Fibroblast of skin of right quadriceps (primary cell): Measurements from ENCODE around the gene TMEM109.
A peak's percentile ranks its signal among the peaks of the same experiment; 100 is the strongest.

Source experiments
- DNase-seq: peaks from one replicate; pipeline ENCODE4 v3.0.0-alpha.2; 2013

TMEM109 gene

DNA sequence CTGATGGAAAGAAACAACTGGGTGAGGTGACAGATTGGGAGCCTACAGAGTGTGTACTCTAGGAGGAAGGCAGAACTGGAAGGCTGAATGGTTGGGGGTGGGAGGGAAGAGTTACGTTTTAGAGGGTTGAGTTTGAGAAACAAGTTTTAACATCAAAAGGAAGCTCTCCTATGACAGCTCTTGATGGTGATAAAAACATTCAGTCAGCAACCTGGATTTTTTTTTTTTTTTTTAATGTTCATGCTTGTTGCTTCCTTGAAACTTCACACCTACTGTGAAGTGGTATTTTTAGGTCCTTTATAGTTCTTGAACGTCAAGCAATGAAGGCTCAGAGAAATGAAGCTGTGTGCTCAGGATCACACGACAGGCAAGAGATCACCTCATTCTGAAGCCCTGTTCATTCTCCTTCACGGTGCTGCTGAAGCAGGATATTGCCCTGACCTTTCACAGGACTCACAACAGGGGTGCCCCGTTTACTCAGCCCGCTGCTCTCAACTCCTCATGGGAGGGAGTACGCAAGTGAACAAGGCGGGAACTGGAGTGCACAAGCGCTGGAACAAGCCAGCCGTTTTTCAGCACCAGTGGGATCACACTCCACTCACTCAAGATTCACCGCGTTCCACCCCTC lies 1.6 kb upstream of the TMEM109 start:
- no peak for DNase-seq

DNA sequence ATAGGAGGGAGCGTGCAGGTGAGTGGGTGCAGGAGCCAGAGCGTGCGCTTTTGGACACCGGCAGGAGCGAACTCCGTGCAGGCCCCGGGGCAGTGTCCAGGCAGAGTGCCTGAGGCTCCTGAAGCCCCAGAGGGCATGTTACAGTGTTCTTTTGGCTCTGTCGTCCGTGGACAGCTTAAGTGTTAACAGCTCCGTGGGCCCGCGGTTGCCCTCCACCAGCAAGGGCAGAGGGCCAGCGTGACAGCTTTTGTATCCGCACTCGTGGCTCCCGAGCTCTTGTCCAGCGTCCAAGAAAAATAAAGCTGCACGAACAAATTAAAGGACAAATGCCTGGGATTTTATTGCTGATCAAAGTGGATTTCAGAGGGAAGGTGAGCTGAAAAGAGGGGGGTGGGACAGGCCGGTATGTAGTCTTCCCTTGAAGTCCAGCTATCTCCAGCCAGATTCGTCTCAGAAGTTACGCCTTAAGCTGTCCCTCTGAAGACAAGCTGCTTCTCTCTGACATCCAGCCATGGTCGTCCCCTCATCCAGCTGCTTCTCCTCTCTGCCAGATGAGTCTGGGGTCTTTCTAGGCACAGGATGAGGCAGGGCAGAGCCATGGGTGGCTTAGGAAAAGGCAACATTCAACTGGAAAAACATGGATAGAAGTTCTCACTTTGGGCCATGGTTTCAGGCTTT lies 968 bp upstream of the TMEM109 start:
- no peak for DNase-seq

DNA sequence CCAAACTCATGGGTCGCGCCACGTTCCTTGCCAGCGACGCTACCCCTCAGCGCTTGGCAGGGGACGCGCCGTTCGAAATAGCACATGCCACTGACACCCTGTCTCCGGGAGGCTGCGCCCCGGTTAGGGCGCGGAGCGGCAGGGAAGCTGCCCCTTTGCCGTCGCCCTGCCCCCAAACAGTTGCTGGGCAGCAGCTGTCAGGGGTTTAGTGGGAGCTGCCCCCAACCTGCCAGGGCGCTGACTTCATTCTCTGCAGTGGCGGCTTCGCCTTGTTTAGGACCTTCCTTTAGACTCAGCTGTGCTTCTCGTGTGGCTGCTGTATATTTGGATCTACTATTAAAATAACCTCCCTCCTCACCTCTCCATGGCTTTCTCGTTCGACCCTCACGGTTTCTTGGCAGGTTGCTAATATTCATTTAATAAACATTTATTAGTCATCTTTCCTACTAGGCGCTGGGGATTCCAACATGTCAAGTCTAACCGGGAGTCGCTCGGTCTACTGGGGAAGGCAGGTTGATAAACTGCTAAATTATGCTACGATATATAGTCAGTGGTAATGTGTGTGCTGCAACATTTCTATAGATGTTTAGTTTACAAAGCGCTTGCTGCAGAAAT lies 782 bp downstream of the TMEM109 start:
- DNase-seq: peak; percentile 19

DNA sequence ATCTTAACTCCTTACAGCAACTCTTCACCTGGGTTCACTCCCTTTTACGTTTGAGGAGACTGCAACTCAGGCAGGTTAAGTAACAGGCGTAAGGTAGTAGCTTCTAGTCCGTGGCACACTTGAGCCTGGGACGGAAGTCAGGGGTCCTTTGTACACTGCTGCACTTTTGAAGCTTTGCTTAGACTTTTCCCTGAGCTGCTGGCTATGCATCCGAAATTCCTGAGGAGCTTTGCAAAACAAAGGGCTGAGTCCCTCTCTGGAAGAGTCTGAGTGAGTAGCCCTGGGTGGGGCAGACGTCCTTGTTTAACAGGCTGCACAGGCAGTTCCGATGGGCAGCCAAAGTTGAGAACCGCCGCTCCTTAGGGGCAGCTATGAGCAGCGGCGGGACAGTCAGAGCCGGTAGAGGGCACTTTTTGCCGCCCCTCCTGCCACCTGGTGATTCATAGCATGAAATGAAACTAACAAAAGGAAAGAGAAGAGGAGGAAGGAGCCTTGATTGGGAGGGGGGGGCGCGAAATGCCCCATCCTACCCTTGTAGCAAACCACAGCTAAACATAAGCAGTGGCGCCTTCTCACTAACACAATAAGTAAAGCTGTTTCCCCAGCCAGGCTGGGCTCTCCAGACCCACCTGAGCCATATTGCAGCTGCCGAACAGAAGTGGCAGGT lies 1.4 kb downstream of the TMEM109 start:
- peak; percentile 47 for DNase-seq

DNA sequence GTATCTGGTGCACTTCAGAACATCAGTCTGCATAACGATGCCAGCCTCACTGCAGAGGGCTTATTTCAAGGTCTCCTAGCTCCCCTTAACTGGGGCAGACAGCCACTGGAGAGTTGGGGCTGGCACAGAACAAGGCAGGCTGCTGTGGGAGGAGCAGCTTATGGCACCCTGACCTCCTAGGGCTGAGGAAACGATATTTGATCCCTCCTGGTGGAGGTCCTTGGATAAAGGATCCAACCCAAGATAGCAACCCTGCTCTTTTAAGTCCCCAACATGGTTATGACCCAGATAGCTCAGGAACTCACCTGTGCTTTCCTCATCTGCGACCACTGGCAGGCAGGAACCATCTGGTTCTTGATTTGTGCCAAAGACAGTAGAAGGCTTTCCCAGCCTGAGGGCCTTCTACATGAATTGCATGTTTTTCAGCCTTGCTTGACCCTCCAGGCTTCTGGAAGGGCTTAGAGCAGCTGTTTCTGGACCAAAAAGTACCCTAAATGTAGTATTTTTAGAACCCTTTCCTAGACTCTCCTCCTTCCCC lies 2.8 kb downstream of the TMEM109 start:
- no peak for DNase-seq

DNA sequence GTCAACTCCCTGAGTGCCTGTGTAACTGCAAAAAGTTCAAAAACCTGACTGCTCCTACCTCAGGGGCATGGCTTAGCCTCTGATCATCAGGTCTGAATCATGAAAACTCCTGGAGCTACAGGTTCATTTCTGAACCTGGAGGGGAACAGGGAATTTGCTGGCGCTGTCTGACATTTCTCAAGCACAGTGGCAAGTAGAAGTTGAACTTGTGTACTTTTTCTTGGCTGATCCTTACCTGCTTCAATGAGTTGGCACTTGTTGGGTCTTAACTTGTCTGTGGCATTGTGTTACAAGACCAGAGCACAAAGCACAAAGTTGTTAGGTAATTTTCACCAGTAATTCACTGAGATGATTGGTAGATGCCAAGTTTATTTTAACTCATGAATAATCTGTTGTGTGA lies 3.3 kb downstream of the TMEM109 start:
- DNase-seq: no peak

DNA sequence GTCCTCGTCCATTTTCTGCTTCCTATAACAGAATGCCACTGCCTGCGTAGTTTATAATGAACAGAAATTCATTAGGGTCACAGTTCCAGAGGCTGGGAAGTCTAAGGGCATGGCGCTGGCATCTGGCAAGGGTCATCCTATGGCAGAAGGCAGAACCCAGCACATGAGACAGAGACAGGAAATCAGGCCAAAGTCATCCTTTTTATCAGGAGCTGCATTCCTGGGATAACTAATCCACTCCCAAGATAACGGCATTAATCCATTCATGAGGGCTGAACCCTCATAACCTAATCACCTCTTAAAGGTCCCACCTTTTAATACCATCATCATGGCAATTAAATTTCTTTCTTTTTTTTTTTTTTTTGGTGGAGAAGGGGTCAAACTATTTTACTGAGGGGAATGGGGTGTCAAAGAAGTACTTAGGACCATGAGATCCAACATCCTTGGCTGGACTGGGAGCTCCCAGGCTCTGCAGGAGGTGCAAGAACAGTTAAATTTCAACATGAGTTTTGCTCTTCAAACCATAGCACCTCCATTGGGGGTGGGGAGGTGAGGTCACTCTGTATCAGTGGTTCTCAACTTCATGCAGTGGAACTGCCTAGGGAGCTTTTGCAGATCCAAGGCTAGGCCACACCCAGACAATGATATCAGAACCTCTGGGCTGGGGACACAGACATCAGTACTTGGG lies 4.4 kb downstream of the TMEM109 start:
- no peak for DNase-seq

DNA sequence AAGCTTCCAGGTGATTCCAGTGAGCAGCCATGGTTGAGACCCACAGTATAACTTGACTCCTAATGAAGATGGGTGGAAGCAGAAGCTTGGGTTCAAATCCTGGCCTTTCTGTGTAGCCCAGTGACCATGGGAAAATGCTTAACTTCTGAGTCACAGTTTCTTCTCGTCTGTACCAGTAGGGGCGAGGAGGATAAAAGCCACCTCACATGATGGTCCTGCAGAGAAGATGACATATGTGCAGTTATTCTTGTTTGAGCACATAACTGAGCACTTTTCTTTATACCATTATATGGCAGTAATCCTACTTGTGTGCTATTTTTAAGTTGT lies 4.9 kb downstream of the TMEM109 start:
- peak; percentile 38 for DNase-seq

DNA sequence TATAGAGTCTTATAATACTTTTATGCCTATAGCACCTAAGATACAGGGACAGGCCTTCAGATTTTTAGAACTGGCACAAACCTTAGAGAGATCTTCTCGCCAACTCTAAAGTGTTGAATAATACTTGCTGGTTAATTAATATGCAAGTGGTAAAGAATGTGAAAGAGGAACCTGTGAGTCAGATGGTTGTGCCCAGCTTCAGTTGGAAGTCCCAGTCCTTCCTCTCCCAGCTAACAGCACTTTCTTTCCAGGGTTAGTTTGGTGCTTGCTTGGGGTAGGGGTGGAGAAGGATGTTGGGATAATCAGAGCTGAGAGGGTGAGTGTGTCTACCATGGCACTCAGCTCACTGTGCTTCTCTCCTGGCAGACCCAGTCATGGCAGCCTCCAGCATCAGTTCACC lies 5.4 kb downstream of the TMEM109 start:
- DNase-seq: no peak

DNA sequence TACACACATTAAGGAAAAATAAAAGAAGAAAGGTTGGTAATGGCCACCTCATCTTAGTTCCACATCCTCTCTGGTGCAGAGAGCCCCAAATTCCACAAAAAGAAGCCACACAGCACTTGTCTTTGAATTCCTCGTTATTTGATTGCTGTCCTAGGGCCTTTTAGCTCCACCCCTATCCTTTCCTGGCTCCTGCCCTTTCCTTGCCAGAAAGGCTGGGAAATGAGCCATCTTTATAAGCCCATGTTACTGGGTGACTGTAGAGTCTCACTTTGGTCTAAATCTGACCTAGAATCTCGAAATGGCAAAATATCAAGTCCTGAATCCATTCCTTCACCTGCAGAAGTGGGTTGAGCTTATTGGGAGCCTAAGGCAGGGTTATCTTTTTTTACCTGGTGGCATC lies 6.0 kb downstream of the TMEM109 start:
- no peak for DNase-seq

DNA sequence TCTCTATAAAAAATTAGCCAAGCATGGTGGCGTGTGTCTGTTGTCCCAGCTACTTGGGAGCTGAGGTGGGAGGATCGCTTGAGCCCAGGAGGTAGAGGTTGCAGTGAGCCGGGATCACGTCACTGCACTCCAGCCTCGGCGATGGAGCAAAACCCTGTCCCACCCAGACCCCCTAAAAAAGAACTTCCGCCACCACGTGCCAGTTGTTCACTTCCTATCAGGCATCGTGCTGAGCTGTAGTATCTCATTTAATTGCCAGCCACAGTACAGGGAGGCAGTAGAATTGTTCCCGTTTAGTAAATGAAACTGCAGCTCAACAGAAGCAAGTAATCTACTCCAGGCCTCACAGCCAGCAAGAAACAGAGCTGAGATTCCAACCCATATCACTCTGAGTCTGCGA lies 7.3 kb downstream of the TMEM109 start:
- DNase-seq: no peak

DNA sequence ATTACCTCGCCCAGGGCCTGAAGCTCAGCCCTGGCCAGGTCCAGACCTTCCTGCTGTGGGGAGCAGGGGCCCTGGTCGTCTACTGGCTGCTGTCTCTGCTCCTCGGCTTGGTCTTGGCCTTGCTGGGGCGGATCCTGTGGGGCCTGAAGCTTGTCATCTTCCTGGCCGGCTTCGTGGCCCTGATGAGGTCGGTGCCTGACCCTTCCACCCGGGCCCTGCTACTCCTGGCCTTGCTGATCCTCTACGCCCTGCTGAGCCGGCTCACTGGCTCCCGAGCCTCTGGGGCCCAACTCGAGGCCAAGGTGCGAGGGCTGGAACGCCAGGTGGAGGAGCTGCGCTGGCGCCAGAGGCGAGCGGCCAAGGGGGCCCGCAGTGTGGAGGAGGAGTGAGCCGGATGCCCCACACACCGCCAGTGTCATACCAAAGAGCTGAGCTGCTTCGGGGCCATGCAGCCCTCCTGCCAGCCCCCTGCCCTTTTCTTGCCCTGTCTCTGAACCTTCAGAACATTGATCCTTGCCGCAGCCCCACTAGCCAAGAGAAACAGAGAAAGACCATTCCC lies 7.9 kb downstream of the TMEM109 start:
- no peak for DNase-seq

DNA sequence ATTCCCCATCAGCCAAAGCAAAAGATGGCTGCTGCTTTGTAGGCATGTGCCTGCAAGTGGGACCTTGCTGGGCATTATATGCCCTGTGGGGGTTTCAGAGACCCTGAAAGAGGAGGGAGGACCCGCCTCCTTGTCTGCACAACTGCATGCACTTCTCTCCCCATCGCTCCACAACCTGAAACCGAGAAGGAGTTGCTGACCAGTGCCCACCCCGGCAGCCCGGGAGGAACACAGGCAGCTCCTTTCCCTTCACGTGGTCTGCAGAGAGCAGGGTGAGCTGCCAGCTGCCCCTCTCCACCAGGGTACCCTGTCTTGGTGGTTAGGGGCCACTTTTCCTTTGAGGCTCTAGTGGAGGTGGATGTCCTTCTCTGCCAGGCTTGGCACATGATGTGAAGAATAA lies 8.9 kb downstream of the TMEM109 start:
- no peak for DNase-seq

DNA sequence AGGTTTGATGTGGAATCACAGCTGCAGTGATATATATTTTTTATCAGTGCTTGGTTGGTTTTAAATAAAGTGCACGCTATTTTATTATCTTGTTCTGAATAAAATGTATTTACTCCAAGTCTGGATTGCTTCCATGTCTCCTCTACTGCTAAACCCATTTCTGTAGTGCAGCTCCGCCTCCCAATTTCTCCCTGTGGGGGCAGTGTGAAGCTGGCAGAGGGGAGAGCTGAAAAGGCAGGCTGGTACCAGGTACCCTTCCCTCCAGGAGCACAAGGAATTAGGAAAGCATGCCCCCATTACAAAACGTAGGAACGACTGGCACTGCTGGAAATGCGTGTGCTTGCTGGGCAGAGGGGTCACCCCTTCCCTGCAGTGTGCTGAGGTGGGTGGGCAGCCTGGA lies 9.4 kb downstream of the TMEM109 start:
- DNase-seq: no peak

DNA sequence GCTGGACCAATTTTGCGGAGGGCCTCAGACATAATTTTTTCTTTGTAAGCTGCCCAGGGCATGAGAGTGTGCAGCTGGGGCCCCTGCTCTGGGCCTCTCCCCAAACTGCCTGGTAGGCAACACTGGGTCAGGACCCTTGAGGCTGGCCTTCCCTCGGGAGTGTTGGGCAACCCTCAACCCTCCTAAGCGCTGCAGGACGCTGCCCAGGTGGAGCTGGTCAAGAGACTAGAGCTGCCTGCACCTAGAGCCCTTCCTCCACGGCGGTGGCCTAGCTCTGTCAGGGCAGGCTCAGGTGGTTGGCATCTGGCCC lies 9.8 kb downstream of the TMEM109 start:
- no peak for DNase-seq

DNA sequence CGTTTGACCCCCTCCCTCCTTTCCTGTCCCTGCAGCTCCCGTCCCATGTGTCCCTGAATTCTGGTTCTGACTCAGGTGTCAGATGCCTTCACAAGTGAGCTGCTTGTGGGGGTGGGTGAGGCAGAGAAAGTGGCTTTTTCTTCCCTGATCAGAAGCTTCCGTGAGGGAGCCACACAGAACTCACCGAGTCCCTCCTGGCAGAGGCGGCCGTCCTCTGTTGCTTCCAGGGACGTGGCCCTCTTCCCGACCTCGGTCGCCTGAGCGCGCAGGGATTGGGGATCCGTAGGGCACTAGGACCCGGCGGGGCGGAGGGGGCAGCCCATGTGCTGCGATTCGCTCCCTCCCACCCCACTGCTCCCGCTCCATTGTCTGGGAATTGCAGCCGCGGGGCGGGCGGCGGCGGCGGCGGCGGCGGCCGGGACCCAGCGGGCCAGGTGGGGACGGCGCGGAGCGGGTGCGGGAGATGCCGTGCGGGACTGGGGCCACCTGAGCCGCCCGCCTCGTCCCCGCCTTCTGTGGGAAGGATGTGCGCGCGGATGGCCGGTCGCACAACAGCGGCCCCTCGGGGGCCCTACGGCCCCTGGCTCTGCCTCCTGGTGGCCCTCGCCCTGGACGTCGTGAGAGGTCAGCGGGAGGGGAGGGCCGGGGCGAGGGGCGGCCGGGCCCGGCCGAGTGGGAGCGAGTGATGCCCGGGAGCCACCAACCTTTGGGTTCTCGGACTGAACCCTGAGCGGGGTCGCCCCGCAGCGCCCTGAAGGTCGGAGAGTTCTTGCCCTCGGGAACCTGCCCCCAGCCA lies 10.3 kb downstream of the TMEM109 start, which contains the start of gene TMEM132A:
TMEM132A (plus strand) TSS at position 351 of the 796 bp plus-strand sequence; CDS start at position 525, 174 bp downstream.
- peak; percentile 67 for DNase-seq

DNA sequence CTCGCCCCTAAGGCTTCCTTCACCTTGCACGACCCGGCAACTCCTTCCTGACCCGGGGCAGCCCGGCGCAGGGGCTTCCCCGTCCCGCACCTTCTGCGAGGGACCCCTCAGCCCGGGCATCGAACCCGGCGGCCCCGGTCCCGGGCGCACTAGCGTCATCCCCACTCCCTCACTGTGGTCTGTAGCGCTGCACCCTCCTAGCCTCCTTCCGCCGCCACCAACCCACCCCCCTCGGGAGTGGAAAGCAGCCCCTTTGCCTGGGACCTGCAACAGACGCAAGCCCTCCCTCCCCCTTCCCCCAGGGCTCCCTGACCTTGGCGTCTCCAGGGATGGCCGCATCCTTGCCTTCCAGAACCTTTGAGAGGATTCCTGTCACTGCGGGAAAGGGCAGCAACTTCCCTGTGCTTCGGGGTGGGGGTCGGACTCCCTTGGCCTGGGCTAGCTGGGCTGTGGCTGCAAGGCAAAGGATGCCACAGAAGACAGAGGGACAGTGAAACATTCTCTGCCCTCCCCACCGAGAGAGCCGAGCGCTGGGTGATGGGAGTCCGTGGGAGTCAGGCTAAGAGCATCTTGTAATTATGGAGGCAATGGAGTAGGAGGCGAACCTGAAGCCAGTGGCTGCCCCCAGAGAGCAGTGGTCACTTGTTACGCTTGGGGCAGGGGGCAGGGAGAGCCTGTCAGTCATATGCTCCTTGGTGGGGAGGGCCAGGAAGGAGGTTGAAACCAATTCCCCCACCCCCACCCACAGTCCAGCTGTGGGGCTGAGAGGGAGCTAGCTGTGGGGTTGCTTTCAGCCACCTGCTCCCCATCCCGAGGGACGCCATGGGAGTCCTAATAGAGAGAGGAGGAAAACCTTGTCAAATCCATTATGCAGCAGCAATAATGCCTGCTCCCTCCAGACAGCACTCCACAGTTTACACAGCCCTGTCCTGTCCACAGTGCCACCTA lies 11.2 kb downstream of the TMEM109 start:
- no peak for DNase-seq

DNA sequence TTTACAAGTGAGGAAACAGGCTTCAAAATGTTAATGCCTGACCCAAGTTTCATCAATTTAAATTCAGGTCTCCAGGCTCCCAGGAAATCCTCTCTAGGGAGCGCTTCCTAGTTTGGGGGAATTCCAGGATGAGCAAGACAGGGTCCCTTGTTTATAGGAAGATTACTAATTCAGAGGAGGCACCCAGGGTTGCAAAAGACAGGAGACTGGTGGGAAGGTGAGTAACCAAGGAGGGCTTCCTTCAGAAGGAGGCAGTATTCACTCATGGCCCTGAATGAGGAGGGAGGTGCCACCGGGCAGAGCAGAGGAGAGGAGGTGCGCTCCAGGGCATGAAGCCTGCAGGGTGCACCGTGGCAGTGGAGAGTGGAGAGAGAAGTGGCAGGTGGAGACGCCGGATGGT lies 11.9 kb downstream of the TMEM109 start:
- peak; percentile 49 for DNase-seq

DNA sequence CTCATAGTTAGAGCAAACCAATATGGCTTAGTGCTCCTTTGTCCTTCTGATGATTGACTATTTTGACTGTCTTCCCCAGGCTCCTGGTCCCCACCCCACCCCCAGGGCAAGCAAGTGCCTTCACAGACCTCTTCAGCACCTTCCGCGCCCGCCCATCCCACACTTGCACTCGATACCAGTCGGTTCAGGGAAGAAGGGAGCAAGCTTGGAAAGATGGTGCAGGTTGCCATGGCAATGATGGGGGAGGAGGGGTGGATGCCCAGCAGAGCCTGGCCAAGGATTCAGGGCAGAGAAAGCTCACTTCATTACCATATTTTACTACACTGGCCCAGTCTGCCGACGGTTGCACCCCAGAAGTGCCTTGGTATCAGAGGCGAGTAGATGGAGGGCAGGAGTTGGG lies 12.5 kb downstream of the TMEM109 start:
- DNase-seq: no peak

DNA sequence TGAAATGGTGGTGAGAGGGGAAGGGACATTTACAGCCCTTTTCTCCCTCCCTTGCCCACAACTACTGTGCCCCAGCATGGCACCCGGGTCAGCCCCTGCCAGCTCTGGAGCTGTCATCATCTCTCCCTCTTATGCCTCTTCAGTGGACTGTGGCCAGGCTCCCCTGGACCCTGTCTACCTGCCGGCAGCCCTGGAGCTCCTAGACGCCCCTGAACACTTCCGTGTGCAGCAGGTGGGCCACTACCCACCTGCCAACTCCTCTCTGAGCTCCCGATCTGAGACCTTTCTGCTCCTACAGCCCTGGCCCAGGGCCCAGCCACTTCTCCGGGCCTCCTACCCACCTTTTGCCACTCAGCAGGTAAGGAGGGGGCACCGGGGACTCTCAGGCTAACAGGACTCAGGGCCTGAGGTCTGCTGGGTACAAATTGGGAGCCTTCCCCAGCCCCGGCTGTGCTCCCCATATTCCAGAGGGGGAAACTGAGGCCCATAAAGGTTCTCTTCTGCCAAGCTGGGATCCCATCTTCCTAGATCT lies 13.2 kb downstream of the TMEM109 start:
- no peak for DNase-seq

DNA sequence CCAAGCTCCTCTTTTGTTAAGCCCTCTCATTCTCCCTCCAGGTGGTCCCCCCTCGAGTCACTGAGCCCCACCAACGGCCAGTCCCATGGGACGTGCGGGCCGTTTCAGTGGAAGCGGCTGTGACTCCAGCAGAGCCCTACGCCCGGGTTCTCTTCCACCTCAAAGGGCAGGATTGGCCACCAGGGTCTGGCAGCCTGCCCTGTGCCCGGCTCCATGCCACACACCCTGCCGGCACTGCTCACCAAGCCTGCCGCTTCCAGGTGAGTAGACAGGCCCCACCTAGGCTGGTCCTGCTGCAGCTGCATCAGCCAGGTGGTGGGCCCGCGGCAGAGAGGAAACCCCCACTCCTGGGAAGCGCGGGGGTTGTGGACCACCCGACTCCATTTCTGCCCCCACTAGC lies 13.6 kb downstream of the TMEM109 start:
- DNase-seq: no peak
